HepG2 (cell line): ENCODE data around the gene MAB21L4. TPM values are rescaled to one million over a fixed set of nuclear protein-coding genes. Genes with fewer than 3 reads are reported as not detected.

ENCODE experiments used
- HIVEP1 ChIP-seq: sonication (generic); formaldehyde crosslinking; IDR thresholded peaks from 2 replicates; pipeline ENCODE4 v1.4.0; 2020; ENCODE audit warnings: mild to moderate bottlenecking, missing genetic modification reagents
- HNRNPH1 ChIP-seq: fragments of 200-400 bp; formaldehyde crosslinking; optimal IDR thresholded peaks from 2 replicates; pipeline ENCODE3; 2017; ENCODE audit warnings: mild to moderate bottlenecking, low read depth, low read length
- LCORL ChIP-seq, 2 experiments: fragments of 450-650 bp in 1 of 2; sonication (generic) in 1 of 2; formaldehyde crosslinking in 1 of 2; IDR thresholded peaks; 2 replicates each; pipeline versions ENCODE4 v1.5.0 to v1.6.1; 2017 to 2020; ENCODE audit warnings: antibody characterized with exemption in 1 of 2, missing genetic modification reagents in 1 of 2
- MED13 ChIP-seq: sonication (generic); formaldehyde crosslinking; IDR thresholded peaks from 2 replicates; pipeline ENCODE4 v1.5.0; 2020; ENCODE audit warnings: missing genetic modification reagents
- NFAT5 ChIP-seq: sonication (generic); formaldehyde crosslinking; IDR thresholded peaks from 2 replicates; pipeline ENCODE4 v1.4.0; 2020; ENCODE audit warnings: missing genetic modification reagents
- PATZ1 ChIP-seq: sonication (generic); formaldehyde crosslinking; IDR thresholded peaks from 2 replicates; pipeline ENCODE4 v1.4.0; 2020; ENCODE audit warnings: missing genetic modification reagents
- POLR2G ChIP-seq: fragments of 200-400 bp; formaldehyde crosslinking; IDR thresholded peaks from 2 replicates; pipeline ENCODE4 v1.6.1; 2018; ENCODE audit warnings: mild to moderate bottlenecking, low read depth, low read length, moderate library complexity
- SOX13 ChIP-seq, 3 experiments: fragments of 450-650 bp in 1 of 3; sonication (generic) in 1 of 3; formaldehyde crosslinking in 1 of 3; IDR thresholded peaks in 2 of 3; conservative IDR thresholded peaks in 1 of 3; 2 replicates each; pipeline versions ENCODE4 v1.5.0 to v1.6.1; 2016 to 2020; ENCODE audit warnings: antibody characterized with exemption in 1 of 3, mild to moderate bottlenecking in 1 of 3, missing compliant biosample characterization in 1 of 3, missing genetic modification reagents in 1 of 3, moderate library complexity in 1 of 3
- TBP ChIP-seq: sonication (generic); formaldehyde crosslinking; IDR thresholded peaks from 2 replicates; pipeline ENCODE4 v1.5.0; 2020; ENCODE audit warnings: missing genetic modification reagents
- TFE3 ChIP-seq: IDR thresholded peaks from 2 replicates; pipeline ENCODE4 v1.6.1; 2016
- UBTF ChIP-seq: sonication (generic); formaldehyde crosslinking; IDR thresholded peaks from 2 replicates; pipeline ENCODE4 v1.4.0; 2020; ENCODE audit warnings: mild to moderate bottlenecking, missing genetic modification reagents
- ZFX ChIP-seq: sonication (generic); formaldehyde crosslinking; IDR thresholded peaks from 2 replicates; pipeline ENCODE4 v1.4.0; 2020; ENCODE audit warnings: mild to moderate bottlenecking, low read depth, missing genetic modification reagents, moderate library complexity
- ZNF263 ChIP-seq: sonication (generic); formaldehyde crosslinking; IDR thresholded peaks from 2 replicates; pipeline ENCODE4 v1.4.0; 2020; ENCODE audit warnings: missing genetic modification reagents
- ZNF431 ChIP-seq: sonication (generic); formaldehyde crosslinking; IDR thresholded peaks from 2 replicates; pipeline ENCODE4 v1.9.0; 2022; ENCODE audit warnings: missing genetic modification reagents, low read depth, mild to moderate bottlenecking, borderline replicate concordance
- polyA plus RNA-seq, 8 experiments: library from polyadenylated mRNA; depleted of rRNA in 3 of 8; stranded (reverse) in 7 of 8; unstranded in 1 of 8; fragments of >200 nt; fragmentation: Illumina TruSeq in 4 of 8; extraction: Trizol in 4 of 8; gene quantifications; 2 replicates each; pipeline versions ENCODE4 v1.2.1 to v1.2.3, GENCODE V29; 2011 to 2016; ENCODE audit warnings: low read depth in 4 of 8, missing spikeins in 1 of 8, mixed read lengths in 1 of 8; ENCODE audit not compliant: insufficient read depth in 1 of 8
- total RNA-seq, 5 experiments: library from RNA; depleted of rRNA; stranded (reverse); fragments of >200 nt; fragmentation: Illumina TruSeq; extraction: Trizol; gene quantifications; 2 replicates each; pipeline ENCODE4 v1.2.3, GENCODE V29; 2016; ENCODE audit warnings: low read depth in 1 of 5

The MAB21L4 gene
- total and polyA plus RNA-seq, 2 of the 13 experiments (the other 11 are each of a cell fraction or from before 2014, with no cell fraction given): 3.0 to 14.0 TPM

- TF ChIP-seq UBTF (peak; percentile 23; the same call in 1 of the 2 replicates), ZNF431 (CRISPR knock-in tag) (no peak), HIVEP1 (CRISPR knock-in tag) (no peak), LCORL (IDR thresholded peaks at IDR 0.05) (no peak), LCORL (CRISPR knock-in tag; IDR thresholded peaks at IDR 0.05) (peak; percentile 53; the same call in 1 of the 2 replicates), ZNF263 (CRISPR knock-in tag) (0 out of 2 replicates have a peak, but pooled peaks have one; percentile 10), TFE3 (no peak), NFAT5 (CRISPR knock-in tag) (no peak), MED13 (no peak), SOX13 (IDR thresholded peaks at IDR 0.05) (no peak), SOX13 (CRISPR knock-in tag; conservative IDR thresholded peaks at IDR 0.05 in 1 of 2, IDR thresholded peaks at IDR 0.05 in 1 of 2) (no peak), HNRNPH1 (no peak), TBP (CRISPR knock-in tag) (no peak), PATZ1 (CRISPR knock-in tag) (peak; percentile 12; the same call in 1 of the 2 replicates), POLR2G (no peak), ZFX (peak; percentile 50)
Measured at GRCh38 chr2:240917009-240917683, 21.2 kb upstream of the MAB21L4 start (continued).
